Fibroblast of gingiva (primary cell): ENCODE results near the gene DCDC1.

Experiments used
- DNase-seq: peaks from one replicate; pipeline ENCODE4 v3.0.0-alpha.2; 2011; ENCODE audit warnings: low read depth

The DCDC1 gene

GRCh38 chr11:31369348-31370329 is at the start of gene DCDC1, which contains the start of gene DNAJC24:
DCDC1 (minus strand) TSS chr11:31369739; CDS start chr11:31328280, 41,459 bp downstream.
DNAJC24 (plus strand) TSS chr11:31369860; CDS start chr11:31370749, 889 bp downstream.
- DNase-seq, result peak; percentile 88

DNA sequence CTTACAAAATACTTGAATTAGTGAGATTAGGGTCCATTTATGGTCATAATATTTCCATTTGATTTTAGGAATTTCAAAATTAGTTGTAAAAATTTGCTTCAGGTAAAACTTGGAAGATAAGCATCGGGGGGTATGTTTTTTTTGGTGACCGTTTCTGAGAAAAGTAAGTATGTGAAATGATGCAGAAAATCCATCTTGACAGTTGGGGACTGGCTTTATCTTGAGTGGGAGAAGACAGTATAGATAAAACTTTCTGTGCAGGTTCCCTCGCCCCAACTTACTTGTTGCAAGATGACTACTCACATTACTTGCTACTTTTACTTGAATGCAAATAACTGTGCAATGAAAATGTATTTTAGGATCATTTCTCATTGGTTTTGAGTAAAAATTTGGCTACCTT is 49.6 kb upstream of the DCDC1 start:
- DNase-seq, result no peak

DNA sequence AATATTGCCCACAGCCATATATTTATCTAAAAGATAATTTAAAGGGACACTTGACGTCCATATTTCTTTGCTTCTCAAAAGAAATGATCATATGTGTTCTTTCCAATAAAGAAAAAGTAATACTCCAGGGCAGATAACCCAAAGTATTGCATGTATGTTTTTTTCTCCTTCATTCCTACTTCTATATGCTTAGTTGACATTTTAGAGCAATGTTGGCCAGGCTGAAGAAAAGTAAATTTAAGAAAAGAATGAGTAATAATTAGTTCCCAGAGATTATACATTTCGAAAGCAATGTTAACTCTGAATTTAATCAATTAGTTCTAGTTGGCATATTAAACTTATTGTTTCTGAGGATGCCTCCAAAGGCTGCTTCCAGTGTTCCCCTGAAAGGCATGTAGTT is 48.3 kb upstream of the DCDC1 start:
- no peak for DNase-seq

GRCh38 chr11:31417357-31417756 is 47.8 kb upstream of the DCDC1 start:
- no peak for DNase-seq

- DNase-seq, result no peak
Measured at GRCh38 chr11:31415435-31415834, 45.9 kb upstream of the DCDC1 start.

GRCh38 chr11:31414338-31414737 is 44.8 kb upstream of the DCDC1 start:
- DNase-seq, result no peak

GRCh38 chr11:31412946-31413345 is 43.4 kb upstream of the DCDC1 start:
- peak; percentile 30 for DNase-seq

- no peak for DNase-seq
Measured at GRCh38 chr11:31408201-31408600, 38.7 kb upstream of the DCDC1 start.

- no peak for DNase-seq
Measured at GRCh38 chr11:31404614-31405013, 35.1 kb upstream of the DCDC1 start.

DNA sequence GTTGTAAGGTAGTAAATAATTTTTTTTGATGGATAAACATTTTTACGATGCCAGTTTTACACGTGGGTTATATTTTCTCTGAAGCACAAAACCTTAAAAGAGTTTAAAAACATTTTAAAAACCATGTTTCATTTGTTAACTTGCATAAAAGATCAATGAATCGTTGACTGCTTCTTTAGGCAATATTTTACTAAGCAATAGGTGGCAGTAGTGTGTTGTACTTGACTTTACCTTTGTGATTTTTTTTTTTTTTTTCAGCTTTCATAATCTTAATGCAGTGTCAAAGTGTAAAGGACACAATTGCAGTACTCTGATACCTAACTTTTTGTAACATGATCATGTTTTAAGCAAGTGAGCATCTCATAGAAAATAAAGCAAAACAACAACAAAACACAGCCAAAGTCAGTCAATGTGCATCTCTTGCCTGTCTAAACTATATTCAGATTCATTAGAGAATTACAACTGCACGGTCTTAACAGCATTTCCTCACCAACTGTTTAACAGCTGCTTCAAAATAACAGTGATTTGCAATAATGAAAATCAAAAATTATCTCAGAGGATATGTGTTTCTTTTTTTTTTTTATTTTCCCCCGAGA is 27.8 kb upstream of the DCDC1 start:
- DNase-seq, result no peak

GRCh38 chr11:31387379-31387778 is 17.8 kb upstream of the DCDC1 start:
- DNase-seq, result peak; percentile 10

- DNase-seq, result no peak
Measured at GRCh38 chr11:31383116-31383515, 13.6 kb upstream of the DCDC1 start.

GRCh38 chr11:31375879-31376278 is 6.3 kb upstream of the DCDC1 start:
- DNase-seq, result no peak

DNA sequence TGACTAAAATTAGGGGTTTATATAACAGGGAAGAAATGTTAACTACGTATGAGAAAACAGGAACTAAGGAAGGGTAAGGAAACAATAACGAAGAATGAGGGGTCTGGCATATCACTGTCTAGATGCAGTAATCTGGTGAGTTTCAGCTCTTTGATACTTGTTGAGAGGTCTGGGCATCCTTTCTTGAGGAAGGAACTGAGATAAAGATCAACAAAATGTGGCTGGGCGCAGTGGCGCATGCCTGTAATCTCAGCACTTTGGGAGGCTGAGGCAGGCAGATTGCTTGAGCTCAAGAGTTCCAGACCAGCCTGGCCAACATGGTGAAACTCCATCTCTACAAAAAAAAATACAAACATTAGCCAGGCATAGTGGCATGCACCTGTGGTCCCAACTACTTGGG is 2.7 kb downstream of the DCDC1 start:
- DNase-seq, result no peak

- DNase-seq, result no peak
Measured at GRCh38 chr11:31361743-31362142, 7.8 kb downstream of the DCDC1 start.

GRCh38 chr11:31355817-31356216 is 13.7 kb downstream of the DCDC1 start:
- DNase-seq, result no peak

- peak; percentile 20 for DNase-seq
Measured at GRCh38 chr11:31355131-31355530, 14.4 kb downstream of the DCDC1 start.

- no peak for DNase-seq
Measured at GRCh38 chr11:31351168-31351567, 18.4 kb downstream of the DCDC1 start.

DNA sequence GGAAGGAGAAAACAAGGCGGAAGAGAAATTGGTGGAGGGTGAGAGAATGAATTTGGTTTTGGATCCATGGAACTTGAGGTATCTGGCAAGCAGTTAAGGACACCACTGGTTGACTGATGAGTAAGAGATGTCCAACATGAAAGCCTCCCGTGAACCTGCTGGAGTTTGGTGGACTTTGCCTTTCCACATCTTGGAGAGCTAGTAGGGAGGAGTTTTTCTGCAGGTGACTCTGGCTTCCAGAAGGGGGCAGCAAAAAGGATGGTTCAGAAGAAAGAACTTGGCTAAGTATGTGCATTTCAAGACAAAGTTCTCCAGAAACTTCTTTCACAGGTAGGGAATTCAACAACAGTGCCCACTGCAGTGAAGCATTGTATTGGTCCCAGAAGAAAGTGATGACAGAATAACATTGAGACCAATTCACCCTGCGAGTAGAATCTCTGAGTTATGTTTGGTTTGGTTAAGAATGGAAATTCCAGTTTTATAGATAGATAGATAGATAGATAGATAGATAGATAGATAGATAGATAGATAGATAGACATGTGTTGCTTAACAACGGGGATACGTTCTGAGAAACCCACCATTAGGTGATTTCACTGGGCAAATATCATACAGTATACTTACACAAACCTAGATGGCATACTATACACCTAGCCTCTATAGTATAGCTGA is 28.5 kb downstream of the DCDC1 start:
- peak; percentile 13 for DNase-seq

DNA sequence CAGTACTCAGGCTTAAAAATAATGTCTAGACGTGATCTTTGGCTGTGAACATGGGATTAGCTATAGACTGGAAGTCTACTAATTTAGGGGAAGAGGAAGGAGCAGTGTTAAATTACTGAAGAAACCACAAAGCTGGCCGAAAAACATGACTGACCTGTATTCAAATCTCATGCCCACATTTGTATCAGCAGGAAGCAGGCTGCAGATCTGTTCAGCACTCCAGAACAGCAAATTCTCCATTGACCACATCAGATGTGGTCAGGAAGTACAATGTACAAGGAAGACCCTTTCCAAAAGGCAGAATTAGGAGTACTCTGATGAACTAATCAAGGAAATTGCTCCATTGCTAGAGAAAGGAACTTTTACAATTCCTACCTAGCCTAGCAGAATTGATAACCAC is 31.7 kb downstream of the DCDC1 start:
- no peak for DNase-seq

DNA sequence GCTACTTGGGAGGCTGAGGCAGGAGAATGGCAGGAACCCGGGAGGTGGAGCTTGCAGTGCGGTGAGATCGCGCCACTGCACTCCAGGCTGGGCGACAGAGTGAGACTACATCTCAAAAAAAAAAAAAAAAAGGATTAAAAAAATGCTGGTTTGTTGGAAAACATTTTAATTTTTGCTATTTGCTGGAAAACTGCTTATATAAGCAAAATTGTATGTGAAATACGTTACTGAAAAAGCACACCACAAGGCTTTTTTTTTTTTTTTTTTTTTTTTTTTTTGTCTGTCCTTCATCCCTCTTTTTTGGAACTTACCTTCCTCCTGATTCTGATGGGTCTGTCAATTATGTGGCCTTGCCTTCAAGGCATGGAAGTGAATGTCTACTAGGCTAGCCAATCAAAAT is 40.8 kb downstream of the DCDC1 start:
- no peak for DNase-seq

GRCh38 chr11:31327417-31327816 is 42.1 kb downstream of the DCDC1 start:
- DNase-seq, result no peak
